NCI-H1105 treated with DMSO at 0.1 percent for 48 hours (cell line): ENCODE measurements around the gene COG4.

Experiments
- DNase-seq: peaks from one replicate; lab custom pipeline; 2025; lab: John Stamatoyannopoulos, UW

COG4 gene

GRCh38 chr16:70432723-70433457, 90.5 kb downstream of the COG4 start:
- DNase-seq, result no peak

GRCh38 chr16:70432356-70432722, 91.0 kb downstream of the COG4 start:
- DNase-seq, result no peak

DNA sequence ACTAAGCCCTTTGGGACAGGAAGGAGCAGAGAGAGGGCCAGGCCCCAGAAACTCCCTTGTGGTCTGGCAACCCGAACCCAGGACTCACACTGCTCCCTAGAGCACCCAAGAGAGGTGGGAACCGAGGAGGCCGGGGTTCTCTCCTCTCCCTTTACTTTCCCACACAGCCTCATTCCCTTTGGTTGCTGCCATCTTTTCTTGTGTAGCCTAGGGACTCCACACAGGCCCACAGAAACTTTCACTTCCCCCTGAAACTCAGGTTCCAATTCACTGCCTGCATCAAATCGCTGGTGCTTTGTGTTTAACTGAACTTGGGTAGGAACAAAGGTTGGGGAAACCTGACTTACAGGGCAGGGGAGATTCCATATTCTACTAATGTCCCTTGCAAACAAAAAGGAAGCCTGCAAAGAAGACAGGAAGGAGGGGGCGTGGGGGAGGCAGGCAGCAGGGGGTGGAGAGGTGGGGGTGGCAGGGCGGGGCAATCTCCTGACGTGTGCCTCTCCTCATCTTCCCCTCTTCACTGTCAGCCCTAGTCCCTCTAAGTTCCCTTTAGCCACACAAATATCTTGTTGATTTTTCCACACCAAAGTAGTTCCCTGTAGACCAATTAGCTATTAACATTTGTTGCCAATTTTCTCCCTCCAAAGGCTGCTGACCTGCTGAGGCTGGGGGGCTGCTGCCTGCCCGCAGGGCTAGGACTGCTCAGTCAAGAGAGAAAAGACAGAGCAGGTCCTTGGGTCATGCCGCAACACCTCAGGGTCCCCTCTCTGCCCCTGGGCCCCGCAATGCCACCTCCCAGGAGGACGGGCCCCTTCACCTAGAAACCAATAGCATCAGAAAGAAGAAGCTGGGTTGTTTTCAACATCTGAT, 92.5 kb downstream of the COG4 start:
- no peak for DNase-seq
